HG03039 (cell line): ENCODE results near the gene XPR1.

ENCODE experiments used
- ATAC-seq: cut with Tn5 transposase; IDR thresholded peaks from one replicate; pipeline ENCODE4 v1.9.1; 2021; ENCODE audit warnings: mild to moderate bottlenecking, moderate library complexity; ENCODE audit not compliant: unreplicated experiment

The XPR1 gene

GRCh38 chr1:180881806-180882509 is 250.1 kb downstream of the XPR1 start:
- no peak for ATAC-seq

DNA sequence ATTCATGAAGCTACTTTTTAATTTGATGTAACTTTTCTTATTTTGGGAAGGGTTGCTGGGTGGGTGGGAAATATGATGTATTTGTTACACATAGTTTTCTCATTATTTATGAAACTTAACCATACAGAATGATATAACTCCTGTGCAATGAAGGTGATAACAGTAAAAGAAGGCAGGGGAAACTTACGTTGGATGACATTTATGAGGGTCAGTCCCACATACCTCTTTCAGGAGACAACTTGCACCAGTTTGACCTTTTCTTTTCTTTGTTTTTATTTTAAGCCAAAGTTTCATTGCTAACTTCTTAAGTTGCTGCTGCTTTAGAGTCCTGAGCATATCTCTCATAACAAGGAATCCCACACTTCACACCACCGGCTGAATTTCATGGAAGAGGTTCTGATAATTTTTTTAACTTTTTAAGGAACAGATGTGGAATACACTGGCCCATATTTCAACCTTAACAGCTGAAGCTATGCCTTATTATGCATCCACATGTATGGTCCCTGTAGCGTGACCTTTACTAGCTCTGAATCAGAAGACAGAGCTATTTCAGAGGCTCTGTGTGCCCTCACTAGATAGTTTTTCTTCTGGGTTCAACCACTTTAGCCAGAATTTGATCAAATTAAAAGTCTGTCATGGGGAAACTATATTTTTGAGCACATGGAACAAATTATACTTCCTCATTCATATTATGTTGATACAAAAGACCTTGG is 252.9 kb downstream of the XPR1 start:
- ATAC-seq: no peak

- no peak for ATAC-seq
Measured at GRCh38 chr1:180886338-180886737, 254.5 kb downstream of the XPR1 start.

DNA sequence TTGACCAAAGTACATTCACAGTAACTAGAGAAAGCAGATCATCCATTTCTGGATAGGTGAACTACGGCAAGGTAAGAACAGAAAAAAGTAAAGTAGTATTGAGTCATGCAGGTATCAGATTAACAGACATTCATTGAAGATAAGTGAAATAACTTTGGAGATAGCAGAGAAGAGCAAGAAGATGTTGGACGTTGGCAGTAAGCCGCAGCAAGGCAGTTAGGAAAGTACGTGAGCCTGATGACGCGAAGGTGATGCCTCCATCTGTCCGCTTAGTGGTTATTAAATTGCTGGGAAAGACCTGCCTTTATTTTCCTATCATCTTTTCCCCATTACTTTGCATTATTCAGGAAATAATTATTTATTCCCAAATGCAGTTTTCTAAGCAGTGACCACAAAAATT is 256.0 kb downstream of the XPR1 start:
- ATAC-seq: no peak

DNA sequence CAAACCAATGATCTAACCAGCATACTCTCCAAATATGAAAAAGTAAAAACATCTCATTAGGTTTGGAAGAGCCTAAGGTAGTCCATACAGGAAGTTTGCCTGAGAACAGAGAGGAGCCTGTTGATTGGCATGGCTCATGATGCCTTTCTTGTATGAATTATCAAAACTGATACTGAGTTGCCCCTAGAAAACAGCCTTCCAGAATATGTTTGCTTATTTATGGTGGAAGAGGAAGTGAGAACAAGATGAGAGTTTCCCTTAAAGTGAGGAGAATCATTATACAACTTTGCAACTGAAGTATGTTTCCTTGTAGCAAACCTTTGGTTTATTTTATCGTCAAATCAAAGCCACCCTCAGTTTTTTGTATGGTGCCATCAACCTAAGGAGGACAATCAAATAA is 257.0 kb downstream of the XPR1 start:
- no peak for ATAC-seq

- no peak for ATAC-seq
Measured at GRCh38 chr1:180889325-180889724, 257.5 kb downstream of the XPR1 start.

GRCh38 chr1:180892272-180892671 is 260.4 kb downstream of the XPR1 start:
- no peak for ATAC-seq

GRCh38 chr1:180892675-180893074 is 260.9 kb downstream of the XPR1 start:
- ATAC-seq: no peak

DNA sequence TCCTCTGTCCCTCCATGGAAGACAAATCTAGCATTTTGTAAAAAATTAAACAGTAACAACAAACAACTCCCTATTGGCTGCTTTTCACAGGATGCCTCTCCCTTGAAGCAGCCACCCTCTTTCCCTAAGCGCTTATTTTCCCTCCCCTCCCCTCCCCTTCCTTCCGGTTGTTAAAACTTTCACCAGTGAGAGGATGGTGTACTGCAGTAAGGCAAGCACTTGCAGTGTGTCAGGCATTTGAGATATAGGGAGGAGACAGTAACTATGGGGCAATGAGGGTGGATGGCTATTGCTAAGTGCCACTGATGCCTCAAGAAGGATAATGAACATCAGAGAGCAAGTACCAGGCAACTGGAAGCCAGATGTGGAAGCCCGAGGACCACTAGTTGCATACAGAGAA is 261.8 kb downstream of the XPR1 start:
- ATAC-seq: no peak

GRCh38 chr1:180896161-180896560 is 264.3 kb downstream of the XPR1 start:
- no peak for ATAC-seq

DNA sequence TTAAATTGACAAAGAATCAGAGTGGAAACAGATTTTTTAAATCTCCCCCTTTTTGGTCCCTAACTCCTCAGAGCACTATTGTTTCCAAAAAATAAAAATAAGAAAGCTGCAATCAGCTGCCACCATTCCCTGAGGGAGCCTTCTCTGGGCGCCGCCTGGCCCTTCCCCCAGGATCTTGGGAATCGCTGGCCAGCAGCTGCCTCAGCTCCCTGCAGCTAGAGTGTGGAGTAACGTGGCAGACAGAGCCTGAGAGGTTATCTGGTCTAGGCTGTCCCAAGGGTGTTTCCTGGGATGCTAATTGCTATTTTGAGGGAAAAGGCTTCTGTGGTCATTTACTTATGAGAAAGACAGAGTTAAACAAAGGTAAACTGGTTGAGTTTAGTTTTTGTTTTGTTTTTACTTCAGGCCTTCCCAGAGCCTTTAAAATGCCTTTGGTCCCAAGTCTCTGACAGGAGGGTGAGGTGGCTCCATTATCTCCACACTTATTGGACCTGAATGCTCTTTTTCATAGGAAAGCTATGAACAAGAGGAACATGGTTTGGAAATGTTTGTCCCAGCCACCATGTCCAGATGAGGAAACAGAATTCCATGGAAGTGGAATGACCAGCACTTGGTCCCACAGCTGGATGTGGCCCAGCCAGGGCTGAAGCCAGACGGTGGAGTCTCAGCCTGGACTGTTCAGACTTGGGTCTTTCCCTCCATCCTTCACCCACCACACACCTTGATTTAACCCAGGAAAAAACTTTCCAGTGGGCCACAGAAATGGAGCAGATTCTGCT is 266.8 kb downstream of the XPR1 start:
- ATAC-seq: no peak

DNA sequence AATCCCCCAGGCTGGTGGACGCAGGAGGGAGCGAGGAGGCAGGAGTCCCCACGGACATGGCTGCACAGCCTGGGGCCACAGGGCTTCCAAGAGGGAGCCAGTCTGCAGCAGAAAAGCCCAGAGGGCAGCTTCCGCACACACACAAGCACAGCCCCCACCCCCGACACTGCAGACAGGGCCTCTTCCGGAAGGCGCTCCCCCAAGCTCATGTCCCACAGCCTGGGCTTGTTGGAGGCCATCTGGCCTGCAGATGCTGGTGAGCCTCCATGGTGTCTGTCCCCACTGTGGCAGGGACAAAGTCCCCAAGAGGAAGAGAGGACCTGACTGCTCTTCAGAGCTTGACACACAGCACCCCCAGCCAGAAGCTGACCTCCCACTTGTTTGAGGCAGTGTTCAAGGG is 267.4 kb downstream of the XPR1 start:
- ATAC-seq: no peak

- no peak for ATAC-seq
Measured at GRCh38 chr1:180901076-180901990, 269.5 kb downstream of the XPR1 start.

DNA sequence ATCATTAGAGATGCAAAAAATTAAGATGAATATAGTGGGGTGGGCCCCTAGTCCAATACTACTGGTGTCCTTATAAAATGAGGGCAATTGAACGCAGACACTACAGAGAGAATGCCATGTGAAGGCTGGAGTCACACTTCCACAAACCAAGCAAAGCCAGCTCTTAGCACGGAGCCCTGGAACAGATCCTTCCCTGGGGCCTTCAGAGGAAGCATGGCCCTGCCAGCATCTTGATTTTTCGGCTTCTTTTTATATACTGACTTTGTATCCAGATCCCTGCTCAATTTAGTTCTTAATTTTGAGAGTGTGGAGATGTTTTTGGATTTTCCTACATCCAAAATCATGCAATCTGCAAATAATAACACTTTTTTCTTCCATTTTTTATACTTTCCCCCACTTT is 270.7 kb downstream of the XPR1 start:
- no peak for ATAC-seq

- ATAC-seq: no peak
Measured at GRCh38 chr1:180905927-180906326, 274.1 kb downstream of the XPR1 start.

GRCh38 chr1:180906511-180906910 is 274.7 kb downstream of the XPR1 start:
- ATAC-seq: no peak

- no peak for ATAC-seq
Measured at GRCh38 chr1:180907313-180908055, 275.7 kb downstream of the XPR1 start.

DNA sequence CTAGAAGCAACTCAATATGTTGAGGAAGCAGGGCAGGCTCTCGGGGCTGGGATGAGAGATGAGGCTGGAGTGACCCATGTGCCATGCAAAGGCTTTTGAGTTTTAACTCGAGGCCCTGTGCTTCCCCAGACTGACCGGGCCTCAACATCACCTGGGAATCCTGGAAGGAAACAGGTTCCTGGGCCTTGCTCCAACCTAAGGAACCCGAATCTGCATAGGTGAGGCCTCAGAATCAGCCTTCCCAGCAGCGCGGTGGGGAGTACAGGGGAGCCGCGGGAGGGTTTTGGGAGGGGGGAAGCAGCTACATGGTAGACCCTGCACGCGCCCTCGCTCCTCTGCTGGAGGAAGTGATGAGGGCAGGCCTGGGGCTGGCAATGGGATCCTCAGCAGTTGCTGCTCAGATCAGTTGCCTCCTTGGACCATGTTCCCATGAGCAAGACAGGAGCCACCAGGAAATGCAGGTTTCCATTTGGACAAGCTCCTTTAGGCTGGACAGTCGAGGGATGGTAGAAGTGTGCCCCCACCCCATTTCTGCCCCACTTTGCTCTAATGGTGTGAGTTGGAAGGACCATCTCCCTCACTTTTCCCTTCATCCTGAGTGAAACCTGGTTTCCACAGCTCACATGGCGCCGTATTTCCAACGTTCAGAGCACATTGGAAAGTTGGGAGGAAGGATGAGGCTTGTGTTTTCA is 276.4 kb downstream of the XPR1 start:
- no peak for ATAC-seq

GRCh38 chr1:180909005-180909414 is 277.2 kb downstream of the XPR1 start:
- ATAC-seq: no peak
